Parathyroid adenoma (tissue), 2 donors: ENCODE data around the gene TMEM217.

ENCODE experiments used
- H2AFZ ChIP-seq: fragments of 300-600 bp; sonication (generic); one replicate; pipeline ENCODE4 v1.7.0; 2017; ENCODE audit warnings: antibody characterized with exemption, mild to moderate bottlenecking
- H3K27ac ChIP-seq: fragments of 300-600 bp; sonication (generic); one replicate; pipeline ENCODE4 v1.7.0; 2017
- H3K27me3 ChIP-seq: fragments of 300-600 bp; sonication (generic); one replicate; pipeline ENCODE4 v1.7.0; 2017; ENCODE audit warnings: low read length; ENCODE audit not compliant: control insufficient read depth, insufficient read depth
- H3K36me3 ChIP-seq: fragments of 300-600 bp; sonication (generic); one replicate; pipeline ENCODE4 v1.7.0; 2017; ENCODE audit warnings: low read length; ENCODE audit not compliant: control insufficient read depth, insufficient read depth
- H3K4me1 ChIP-seq: fragments of 300-600 bp; sonication (generic); one replicate; pipeline ENCODE4 v1.7.0; 2017; ENCODE audit warnings: control low read depth
- H3K4me2 ChIP-seq: fragments of 300-600 bp; sonication (generic); one replicate; pipeline ENCODE4 v1.7.0; 2017; ENCODE audit warnings: low read length
- H3K4me3 ChIP-seq: fragments of 300-600 bp; sonication (generic); one replicate; pipeline ENCODE4 v1.7.0; 2017; ENCODE audit warnings: low read depth, low read length
- H3K79me2 ChIP-seq: fragments of 300-600 bp; sonication (generic); one replicate; pipeline ENCODE4 v1.7.0; 2017; ENCODE audit warnings: control low read depth
- H3K9ac ChIP-seq: fragments of 300-600 bp; sonication (generic); one replicate; pipeline ENCODE4 v1.7.0; 2017; ENCODE audit warnings: mild to moderate bottlenecking
- H3K9me3 ChIP-seq: fragments of 300-600 bp; sonication (generic); one replicate; pipeline ENCODE4 v1.7.0; 2017; ENCODE audit warnings: low read length; ENCODE audit not compliant: control insufficient read depth
- CTCF ChIP-seq: fragments of 300-600 bp; sonication (generic); IDR thresholded peaks from one replicate; pipeline ENCODE4 v1.7.0; 2017; ENCODE audit warnings: antibody characterized with exemption, mild to moderate bottlenecking
- donor health status: primary hyperparathyroidism.

Gene TMEM217

GRCh38 chr6:37171970-37172812 lies 85.8 kb downstream of the TMEM217 start:
- Histone ChIP-seq H3K4me1 (peaks cover 5% of the 10 kb centered on the region), H3K9me3 (no peaks in the 10 kb centered on the region), H3K4me3 (peak overlapping the region; percentile 88), H2AFZ (peak overlapping the region; percentile 65), H3K9ac (no peak overlapping the region), H3K79me2 (no peaks in the 10 kb centered on the region), H3K27ac (peak overlapping the region; percentile 70), H3K36me3 (no peaks in the 10 kb centered on the region), H3K27me3 (no peaks in the 10 kb centered on the region), H3K4me2 (peak overlapping the region; percentile 93)
- peak; percentile 95 for TF ChIP-seq CTCF

DNA sequence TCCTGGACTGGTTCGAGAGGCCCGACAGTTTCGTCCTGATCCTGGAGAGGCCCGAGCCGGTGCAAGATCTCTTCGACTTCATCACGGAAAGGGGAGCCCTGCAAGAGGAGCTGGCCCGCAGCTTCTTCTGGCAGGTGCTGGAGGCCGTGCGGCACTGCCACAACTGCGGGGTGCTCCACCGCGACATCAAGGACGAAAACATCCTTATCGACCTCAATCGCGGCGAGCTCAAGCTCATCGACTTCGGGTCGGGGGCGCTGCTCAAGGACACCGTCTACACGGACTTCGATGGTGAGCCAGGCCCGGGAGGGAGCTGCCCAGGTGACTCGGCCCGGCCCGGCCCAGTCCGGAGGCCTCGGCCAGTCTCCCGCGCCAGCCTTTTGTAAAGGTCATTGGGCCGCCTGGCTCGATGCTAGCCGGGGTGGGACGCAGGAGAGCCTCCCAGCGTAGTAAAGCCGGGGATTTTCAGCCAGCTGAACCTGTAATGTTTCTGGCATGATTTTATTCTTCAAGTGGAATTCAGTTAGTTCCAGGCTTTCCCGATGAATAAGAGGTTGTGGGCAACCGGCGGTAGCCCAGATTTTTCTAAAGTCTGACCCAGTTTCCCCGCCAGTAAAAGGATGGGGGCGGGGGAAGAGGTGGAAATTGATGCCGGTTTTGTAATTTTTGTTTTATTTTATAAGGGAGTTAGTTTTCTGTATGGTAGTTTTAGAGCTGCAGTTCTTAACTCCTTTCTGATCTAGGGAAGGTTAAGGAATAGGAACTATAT lies 86.6 kb downstream of the TMEM217 start:
- H3K4me2 ChIP-seq, result peak overlapping the region; percentile 93
- H3K9ac ChIP-seq, result peak overlapping the region; percentile 3
- H3K36me3 ChIP-seq, result no peaks in the 10 kb centered on the region
- no peaks in the 10 kb centered on the region for H3K9me3 ChIP-seq
- H3K4me1 ChIP-seq, result peaks cover 5% of the 10 kb centered on the region
- H3K4me3 ChIP-seq, result peak overlapping the region; percentile 88
- peak overlapping the region; percentile 70 for H3K27ac ChIP-seq
- no peak for TF ChIP-seq CTCF
- H3K79me2 ChIP-seq, result no peaks in the 10 kb centered on the region
- no peaks in the 10 kb centered on the region for H3K27me3 ChIP-seq
- peak overlapping the region; percentile 65 for H2AFZ ChIP-seq

GRCh38 chr6:37170273-37171200 lies 87.4 kb downstream of the TMEM217 start:
- H3K4me2 ChIP-seq, result peak overlapping the region; percentile 93
- TF ChIP-seq CTCF, result peak; percentile 14
- H3K9ac ChIP-seq, result peak overlapping the region; percentile 3
- H3K36me3 ChIP-seq, result no peaks in the 10 kb centered on the region
- no peaks in the 10 kb centered on the region for H3K9me3 ChIP-seq
- peak overlapping the region; percentile 70 for H3K27ac ChIP-seq
- H3K4me1 ChIP-seq, result peaks cover 5% of the 10 kb centered on the region
- no peaks in the 10 kb centered on the region for H3K27me3 ChIP-seq
- H3K4me3 ChIP-seq, result peak overlapping the region; percentile 88
- H2AFZ ChIP-seq, result peak overlapping the region; percentile 65
- no peaks in the 10 kb centered on the region for H3K79me2 ChIP-seq

- TF ChIP-seq CTCF, result no peak
- Histone ChIP-seq H3K4me3 (peak within 1 kb of the TSS; percentile 88), H3K36me3 (no peaks in the 10 kb centered on the region), H3K9me3 (no peaks in the 10 kb centered on the region), H3K9ac (peak within 1 kb of the TSS; percentile 3), H2AFZ (peak within 1 kb of the TSS; percentile 99), H3K4me1 (peaks cover 5% of the 10 kb centered on the region), H3K4me2 (peak within 1 kb of the TSS; percentile 93), H3K27me3 (no peaks in the 10 kb centered on the region), H3K79me2 (no peaks in the 10 kb centered on the region), H3K27ac (peak within 1 kb of the TSS; percentile 81)
Observed at GRCh38 chr6:37169496-37170272, 88.3 kb downstream of the TMEM217 start, which contains the start of gene PIM1. Gene PIM1, plus strand, starts transcription at chr6:37170152. Its CDS starts 424 bp downstream, at chr6:37170576.
